Measurements from ENCODE around the gene CLGN. TPM values are rescaled to one million over a fixed set of nuclear protein-coding genes. Genes with fewer than 3 reads are reported as not detected.
"Not testable (repeated sequence)": the region's sequence is repeated elsewhere in the genome, so short reads cannot be mapped to it uniquely, and the experiment has no call there.

Gene CLGN
- total RNA-seq, 1 donor from 2014 or later = 10.8 TPM

GRCh38 chr4:140427919-140428471, 547 bp upstream of the CLGN start:
- H3K27me3 Mint-ChIP-seq = peaks cover 12% of the 10 kb centered on the region
- no peaks in the 10 kb centered on the region for H3K36me3 Mint-ChIP-seq (ENCODE audit: insufficient read depth)
- no peak for DNase-seq (ENCODE audit: low spot score, unreplicated experiment)
- peak overlapping the region; percentile 88 for H3K4me3 Mint-ChIP-seq (ENCODE audit: low read depth)
- H3K9me3 Mint-ChIP-seq (ENCODE audit: low read depth) = no peaks in the 10 kb centered on the region
- TF ChIP-seq CTCF (IDR thresholded peaks at IDR 0.05; ENCODE audit: unreplicated experiment) = no peak
- H3K4me1 Mint-ChIP-seq (ENCODE audit: low read depth) = peaks cover 6% of the 10 kb centered on the region
- H3K27ac Mint-ChIP-seq = peak overlapping the region; percentile 85

- peak; percentile 42 for TF ChIP-seq CTCF (IDR thresholded peaks at IDR 0.05; ENCODE audit: unreplicated experiment)
- peak; percentile 21 for DNase-seq (ENCODE audit: low spot score, unreplicated experiment)
- Mint-ChIP-seq H3K4me3 (ENCODE audit: low read depth) (peak overlapping the region; percentile 88), H3K27ac (peak overlapping the region; percentile 93), H3K27me3 (peaks cover 12% of the 10 kb centered on the region), H3K9me3 (ENCODE audit: low read depth) (no peaks in the 10 kb centered on the region), H3K36me3 (ENCODE audit: insufficient read depth) (no peaks in the 10 kb centered on the region), H3K4me1 (ENCODE audit: low read depth) (peaks cover 6% of the 10 kb centered on the region)
These were observed 790 bp downstream of the CLGN start for GRCh38 chr4:140426610-140427105.

- H3K27ac Mint-ChIP-seq = no peak overlapping the region
- H3K4me1 Mint-ChIP-seq (ENCODE audit: low read depth) = peaks cover 6% of the 10 kb centered on the region
- H3K9me3 Mint-ChIP-seq (ENCODE audit: low read depth) = no peaks in the 10 kb centered on the region
- no peak for TF ChIP-seq CTCF (IDR thresholded peaks at IDR 0.05; ENCODE audit: unreplicated experiment)
- peaks cover 4% of the 10 kb centered on the region for H3K27me3 Mint-ChIP-seq
- no peaks in the 10 kb centered on the region for H3K36me3 Mint-ChIP-seq (ENCODE audit: insufficient read depth)
- no peak overlapping the region for H3K4me3 Mint-ChIP-seq (ENCODE audit: low read depth)
- DNase-seq (ENCODE audit: low spot score, unreplicated experiment) = no peak
These were observed 4.3 kb downstream of the CLGN start for GRCh38 chr4:140423106-140423505.

GRCh38 chr4:140413130-140413969, 14.1 kb downstream of the CLGN start:
- H3K4me3 Mint-ChIP-seq (ENCODE audit: low read depth); H3K36me3 Mint-ChIP-seq (ENCODE audit: insufficient read depth); H3K4me1 Mint-ChIP-seq (ENCODE audit: low read depth); H3K27me3 Mint-ChIP-seq; H3K9me3 Mint-ChIP-seq (ENCODE audit: low read depth); H3K27ac Mint-ChIP-seq; DNase-seq (ENCODE audit: low spot score, unreplicated experiment): not testable (repeated sequence)

GRCh38 chr4:140408974-140409373, 18.5 kb downstream of the CLGN start:
- H3K4me3 Mint-ChIP-seq (ENCODE audit: low read depth) = no peak overlapping the region
- peaks cover 5% of the 10 kb centered on the region for H3K36me3 Mint-ChIP-seq (ENCODE audit: insufficient read depth)
- peaks cover 6% of the 10 kb centered on the region for H3K4me1 Mint-ChIP-seq (ENCODE audit: low read depth)
- no peak overlapping the region for H3K27ac Mint-ChIP-seq
- no peak for TF ChIP-seq CTCF (IDR thresholded peaks at IDR 0.05; ENCODE audit: unreplicated experiment)
- no peak for DNase-seq (ENCODE audit: low spot score, unreplicated experiment)
- no peaks in the 10 kb centered on the region for H3K27me3 Mint-ChIP-seq
- peaks cover 6% of the 10 kb centered on the region for H3K9me3 Mint-ChIP-seq (ENCODE audit: low read depth)
